Measurements from ENCODE around the gene LRP8. TPM values are rescaled to one million over a fixed set of nuclear protein-coding genes. Genes with fewer than 3 reads are reported as not detected.

The LRP8 gene
- total and polyA plus RNA-seq, 9 of the 15 experiments (the other 6 are each of a cell fraction or from before 2014, with no cell fraction given) = 7.1 to 56.1 (median 31.3) TPM

GRCh38 chr1:53368314-53369033 lies 40.6 kb upstream of the LRP8 start (continued):
- peak; percentile 96 for TF ChIP-seq CHD4 (IDR thresholded peaks at IDR 0.05; ENCODE audit: insufficient read depth, insufficient replicate concordance, low read depth, low read length, poor library complexity, severe bottlenecking)
- TF ChIP-seq, protein P1, sequence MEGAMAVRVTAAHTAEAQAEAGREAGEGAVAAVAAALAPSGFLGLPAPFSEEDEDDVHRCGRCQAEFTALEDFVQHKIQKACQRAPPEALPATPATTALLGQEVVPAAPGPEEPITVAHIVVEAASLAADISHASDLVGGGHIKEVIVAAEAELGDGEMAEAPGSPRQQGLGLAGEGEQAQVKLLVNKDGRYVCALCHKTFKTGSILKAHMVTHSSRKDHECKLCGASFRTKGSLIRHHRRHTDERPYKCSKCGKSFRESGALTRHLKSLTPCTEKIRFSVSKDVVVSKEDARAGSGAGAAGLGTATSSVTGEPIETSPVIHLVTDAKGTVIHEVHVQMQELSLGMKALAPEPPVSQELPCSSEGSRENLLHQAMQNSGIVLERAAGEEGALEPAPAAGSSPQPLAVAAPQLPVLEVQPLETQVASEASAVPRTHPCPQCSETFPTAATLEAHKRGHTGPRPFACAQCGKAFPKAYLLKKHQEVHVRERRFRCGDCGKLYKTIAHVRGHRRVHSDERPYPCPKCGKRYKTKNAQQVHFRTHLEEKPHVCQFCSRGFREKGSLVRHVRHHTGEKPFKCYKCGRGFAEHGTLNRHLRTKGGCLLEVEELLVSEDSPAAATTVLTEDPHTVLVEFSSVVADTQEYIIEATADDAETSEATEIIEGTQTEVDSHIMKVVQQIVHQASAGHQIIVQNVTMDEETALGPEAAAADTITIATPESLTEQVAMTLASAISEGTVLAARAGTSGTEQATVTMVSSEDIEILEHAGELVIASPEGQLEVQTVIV (CRISPR knock-in tag; IDR thresholded peaks at IDR 0.05; ENCODE audit: borderline replicate concordance) = no peak

DNA sequence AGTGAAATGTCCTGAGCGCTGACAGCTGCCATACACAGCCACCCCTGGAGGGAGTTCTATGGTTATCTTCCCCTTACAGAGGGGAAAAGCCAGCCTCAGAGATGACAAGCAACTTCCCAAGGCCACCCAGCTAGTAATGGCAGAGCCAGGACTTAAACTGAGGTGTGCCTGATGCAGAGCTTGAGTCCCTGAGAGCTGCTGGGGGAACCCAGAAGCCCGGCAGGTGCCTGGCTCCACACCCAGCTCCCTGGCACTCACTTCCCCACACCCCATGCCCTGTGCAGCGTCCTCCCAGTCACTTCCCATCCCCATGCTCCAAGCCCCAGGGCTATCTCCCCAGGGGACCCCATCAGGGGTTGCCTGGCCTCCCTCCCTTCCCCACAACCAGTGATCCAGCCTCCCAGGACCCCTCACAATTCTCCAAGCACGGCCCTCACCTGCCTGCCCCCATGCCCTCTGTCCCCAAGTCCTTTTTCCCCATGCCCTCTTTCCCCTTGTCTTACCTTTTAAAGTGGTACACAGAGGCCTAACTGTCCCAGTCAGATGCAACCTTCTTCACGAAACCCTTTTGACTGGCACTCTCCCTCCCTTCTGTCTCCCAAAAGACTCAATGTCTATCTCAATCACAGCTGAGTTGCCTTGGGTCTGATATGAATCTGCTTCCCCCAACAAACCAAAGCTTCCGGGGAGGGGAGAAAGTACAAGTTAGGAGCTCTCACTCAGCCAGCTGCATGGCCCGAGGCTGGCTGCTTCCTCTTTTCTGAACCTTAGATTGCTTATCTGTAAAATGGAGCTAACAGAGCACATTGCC lies 39.8 kb upstream of the LRP8 start:
- peak; percentile 88 for FAIRE-seq
- peaks cover 20 to 34% of the 10 kb centered on the region in 2 experiments for H3K4me1 ChIP-seq (replicated peaks in 1 of 2; ENCODE audit: control insufficient read depth in 2 of 2, insufficient read depth in 2 of 2, low read length in 2 of 2)
- 1% methylated on average over 7 of the region's 7 CpGs for WGBS (ENCODE audit: insufficient coverage, low coverage, missing lambda C conversion rate)
- in situ Hi-C loops (cut with MboI) = no loop called here
- intact Hi-C loops (cut with micrococcal nuclease) = loop anchor here (2.0 kb wide), 1 partner anchor 41 kb away; no protein-coding TSS in a partner anchor
- H3K9ac ChIP-seq (ENCODE audit: insufficient read depth in 1 of 2, low read depth in 2 of 2, low read length in 2 of 2) = peak overlapping the region in 1 of 2 experiments; percentile 17; a peak in 1 of 4 replicates
- H4K20me1 ChIP-seq (replicated peaks; ENCODE audit: control insufficient read depth, insufficient read depth, low read length) = peaks cover 6% of the 10 kb centered on the region
- CTCF ChIA-PET (ENCODE audit: low intra/inter-chr PET ratio) = interaction anchor here (0.7 kb wide), 1 partner anchor 30 kb away, joined by 3 read pairs; no protein-coding TSS in a partner anchor
- peaks cover 6% of the 10 kb centered on the region for H3K9me1 ChIP-seq (ENCODE audit: control insufficient read depth, insufficient read depth, low read length)
- H3K4me2 ChIP-seq (ENCODE audit: insufficient read depth, low read length) = no peak overlapping the region
- BruUV-seq (replicated peaks) = no TSS peak
- H3K79me2 ChIP-seq (ENCODE audit: control insufficient read depth, insufficient read depth, low read length) = no peaks in the 10 kb centered on the region
- peak overlapping the region; percentile 14; the same call in 1 of the 2 replicates for H2AFZ ChIP-seq (ENCODE audit: low read depth, low read length)
- peak; percentile 43 to 80 (median 67) for DNase-seq (ENCODE audit: extremely low read depth in 1 of 4, low spot score in 3 of 4)
- no peak overlapping the region for H3K4me3 ChIP-seq
- H3K27ac ChIP-seq (ENCODE audit: extremely low read depth, low read depth, low read length) = no peak overlapping the region
- POLR2A ChIA-PET = interaction anchor here (0.5 to 2.1 kb wide), 7 partner anchors 23 to 149 kb away, joined by 3 to 5 read pairs (median 3); no protein-coding TSS in a partner anchor
- H3K36me3 ChIP-seq (ENCODE audit: control insufficient read depth, insufficient read depth, low read length) = no peaks in the 10 kb centered on the region
- no peaks in the 10 kb centered on the region for H3K9me3 ChIP-seq (replicated peaks; ENCODE audit: control insufficient read depth, insufficient read depth, low read depth, low read length)
- peaks cover 7 to 29% of the 10 kb centered on the region in 2 experiments; a peak in 4 of 5 replicates for H3K27me3 ChIP-seq (ENCODE audit: control insufficient read depth in 2 of 2, insufficient read depth in 2 of 2, low read length in 2 of 2)
- ATAC-seq = peak; percentile 78
- peak; percentile 66 for TF ChIP-seq NCOR1 (IDR thresholded peaks at IDR 0.05)
- TF ChIP-seq KAT7 (CRISPR knock-in tag; IDR thresholded peaks at IDR 0.05; ENCODE audit: borderline replicate concordance) = no peak
- TF ChIP-seq ARHGAP35 (IDR thresholded peaks at IDR 0.05; ENCODE audit: partially characterized antibody) = no peak
- TF ChIP-seq RHOXF2B (CRISPR knock-in tag; conservative IDR thresholded peaks at IDR 0.05) = no peak
- no peak for TF ChIP-seq ILF3 (IDR thresholded peaks at IDR 0.05; ENCODE audit: borderline replicate concordance)
- TF ChIP-seq CBX1 (IDR thresholded peaks at IDR 0.05; ENCODE audit: low read depth) = peak; percentile 96; the same call in 1 of the 2 replicates
- no peak for TF ChIP-seq ZZZ3 (IDR thresholded peaks at IDR 0.05)
- TF ChIP-seq, protein P2, sequence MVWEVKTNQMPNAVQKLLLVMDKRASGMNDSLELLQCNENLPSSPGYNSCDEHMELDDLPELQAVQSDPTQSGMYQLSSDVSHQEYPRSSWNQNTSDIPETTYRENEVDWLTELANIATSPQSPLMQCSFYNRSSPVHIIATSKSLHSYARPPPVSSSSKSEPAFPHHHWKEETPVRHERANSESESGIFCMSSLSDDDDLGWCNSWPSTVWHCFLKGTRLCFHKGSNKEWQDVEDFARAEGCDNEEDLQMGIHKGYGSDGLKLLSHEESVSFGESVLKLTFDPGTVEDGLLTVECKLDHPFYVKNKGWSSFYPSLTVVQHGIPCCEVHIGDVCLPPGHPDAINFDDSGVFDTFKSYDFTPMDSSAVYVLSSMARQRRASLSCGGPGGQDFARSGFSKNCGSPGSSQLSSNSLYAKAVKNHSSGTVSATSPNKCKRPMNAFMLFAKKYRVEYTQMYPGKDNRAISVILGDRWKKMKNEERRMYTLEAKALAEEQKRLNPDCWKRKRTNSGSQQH (CRISPR knock-in tag; IDR thresholded peaks at IDR 0.05) = no peak
- no peak for TF ChIP-seq MEF2D (tag; conservative IDR thresholded peaks at IDR 0.05; ENCODE audit: low read depth)
- TF ChIP-seq TBL1XR1 (IDR thresholded peaks at IDR 0.05; ENCODE audit: low read length in 2 of 2) = peak in 1 of 2 experiments; percentile 56; a peak in 2 of 4 replicates
- peak; percentile 42; the same call in 1 of the 2 replicates for TF ChIP-seq DPF2 (IDR thresholded peaks at IDR 0.05)
- TF ChIP-seq GATA2 (CRISPR knock-in tag; IDR thresholded peaks at IDR 0.05) = peak; percentile 82
- peak; percentile 4; the same call in 1 of the 2 replicates for TF ChIP-seq SMC3 (conservative IDR thresholded peaks at IDR 0.05; ENCODE audit: insufficient read depth, low read depth, low read length)

Data from K562 (cell line).